GM12872 (cell line): ENCODE measurements around the gene FLYWCH1.

Experiments used
- TF ChIP-seq, protein P1 (sequence below): IDR thresholded peaks from 3 replicates; pipeline ENCODE4 v1.5.1; 2011; ENCODE audit warnings: low read depth, mild to moderate bottlenecking, low read length, moderate library complexity; ENCODE audit not compliant: insufficient read depth

FLYWCH1 gene

GRCh38 chr16:2971134-2971984 lies 59.6 kb downstream of the FLYWCH1 start:
- TF ChIP-seq, protein P1, sequence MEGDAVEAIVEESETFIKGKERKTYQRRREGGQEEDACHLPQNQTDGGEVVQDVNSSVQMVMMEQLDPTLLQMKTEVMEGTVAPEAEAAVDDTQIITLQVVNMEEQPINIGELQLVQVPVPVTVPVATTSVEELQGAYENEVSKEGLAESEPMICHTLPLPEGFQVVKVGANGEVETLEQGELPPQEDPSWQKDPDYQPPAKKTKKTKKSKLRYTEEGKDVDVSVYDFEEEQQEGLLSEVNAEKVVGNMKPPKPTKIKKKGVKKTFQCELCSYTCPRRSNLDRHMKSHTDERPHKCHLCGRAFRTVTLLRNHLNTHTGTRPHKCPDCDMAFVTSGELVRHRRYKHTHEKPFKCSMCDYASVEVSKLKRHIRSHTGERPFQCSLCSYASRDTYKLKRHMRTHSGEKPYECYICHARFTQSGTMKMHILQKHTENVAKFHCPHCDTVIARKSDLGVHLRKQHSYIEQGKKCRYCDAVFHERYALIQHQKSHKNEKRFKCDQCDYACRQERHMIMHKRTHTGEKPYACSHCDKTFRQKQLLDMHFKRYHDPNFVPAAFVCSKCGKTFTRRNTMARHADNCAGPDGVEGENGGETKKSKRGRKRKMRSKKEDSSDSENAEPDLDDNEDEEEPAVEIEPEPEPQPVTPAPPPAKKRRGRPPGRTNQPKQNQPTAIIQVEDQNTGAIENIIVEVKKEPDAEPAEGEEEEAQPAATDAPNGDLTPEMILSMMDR: no peak

GRCh38 chr16:2971985-2972784 lies 60.5 kb downstream of the FLYWCH1 start:
- TF ChIP-seq, protein P1: no peak

DNA sequence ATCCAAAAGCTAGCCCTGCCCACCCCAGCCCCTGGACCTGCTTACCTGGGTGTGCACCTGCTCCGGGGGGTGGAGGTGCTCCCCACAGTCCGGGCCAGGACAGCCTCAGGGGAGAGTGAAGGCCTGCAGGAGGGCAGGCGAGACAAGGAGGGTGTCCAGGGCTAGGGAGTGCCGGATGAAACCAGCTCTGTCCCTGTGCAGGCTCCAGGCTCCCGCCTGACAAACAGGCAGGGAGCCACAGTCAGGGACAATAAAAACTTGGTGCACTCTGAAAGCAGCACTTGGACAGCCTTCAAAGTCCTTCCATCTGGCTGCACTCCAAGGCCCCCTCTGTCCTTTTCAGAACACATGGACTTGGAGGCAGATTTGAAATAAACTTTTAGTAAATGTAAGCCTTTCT lies 61.4 kb downstream of the FLYWCH1 start:
- TF ChIP-seq, protein P1: no peak

GRCh38 chr16:2973605-2974318 lies 62.0 kb downstream of the FLYWCH1 start:
- TF ChIP-seq, protein P1: no peak

DNA sequence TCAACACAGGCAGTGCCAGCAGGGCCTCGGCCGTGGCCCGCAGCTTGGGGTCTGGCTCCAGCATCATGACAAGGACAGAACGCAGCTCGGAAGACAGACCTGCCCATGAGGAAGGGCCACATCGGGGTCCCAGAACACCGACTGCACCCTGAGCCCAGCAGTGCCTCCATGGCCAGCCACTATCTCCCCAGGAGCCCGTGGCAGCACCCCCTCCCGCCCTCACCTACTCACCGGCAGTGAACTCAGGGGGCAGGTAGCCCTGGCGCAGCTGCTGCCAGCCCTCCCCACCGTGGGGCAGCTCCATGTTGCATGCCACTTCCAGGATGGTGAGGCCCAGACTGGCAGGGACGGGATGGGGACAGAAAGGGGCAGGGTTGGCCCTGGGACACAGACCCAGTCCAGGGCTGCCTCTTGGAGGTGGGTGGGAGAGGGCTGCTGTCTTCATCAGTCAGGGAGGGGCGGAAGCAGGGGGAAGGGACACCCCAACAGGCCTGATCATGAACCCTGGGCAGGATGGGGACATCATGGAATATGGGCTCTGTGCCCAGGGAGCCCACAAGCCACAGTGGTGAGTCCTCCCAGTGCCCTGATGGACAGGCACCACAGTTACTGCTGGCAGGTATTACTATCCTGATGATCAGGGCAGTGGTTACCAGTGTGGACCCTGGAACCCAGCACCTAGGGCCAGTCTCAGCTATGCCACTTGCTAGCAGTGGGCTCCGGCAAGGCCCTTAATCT lies 62.8 kb downstream of the FLYWCH1 start:
- TF ChIP-seq, protein P1: no peak

DNA sequence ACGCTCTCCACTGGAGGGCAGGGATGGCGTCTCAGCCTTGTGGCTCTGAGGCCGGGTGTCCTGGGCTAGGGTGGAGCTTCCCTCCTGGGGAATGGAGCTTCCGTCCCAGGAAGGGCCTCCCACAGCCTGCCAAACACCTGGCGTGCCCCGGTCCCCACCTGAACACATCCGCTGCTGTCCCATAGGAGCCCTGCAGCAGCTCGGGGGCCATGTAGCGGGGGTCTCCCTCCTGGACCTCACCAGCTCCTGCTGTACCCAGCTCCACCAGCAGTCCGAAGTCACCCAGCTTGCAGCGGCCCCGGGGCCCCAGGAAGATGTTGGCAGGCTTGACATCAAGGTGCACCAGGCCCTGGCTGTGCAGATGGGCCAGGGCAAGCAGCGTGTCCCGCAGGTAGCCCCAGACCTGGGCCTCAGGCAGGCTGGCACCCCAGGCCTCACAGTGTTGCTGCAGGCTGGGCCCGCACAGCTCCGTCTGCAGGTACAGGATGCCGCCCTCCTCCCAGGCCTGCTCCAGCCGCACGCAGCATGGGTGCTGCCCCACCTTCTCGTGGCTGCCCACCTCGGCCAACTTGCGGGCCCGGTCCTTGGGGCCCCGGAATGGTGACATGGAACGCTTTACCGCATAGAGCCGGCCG lies 63.5 kb downstream of the FLYWCH1 start:
- TF ChIP-seq, protein P1: no peak
